ENCODE results near the gene KRTAP4-12. TPM values are rescaled to one million over a fixed set of nuclear protein-coding genes. Genes with fewer than 3 reads are reported as not detected.
"Not testable (repeated sequence)": the region's sequence is repeated elsewhere in the genome, so short reads cannot be mapped to it uniquely, and the experiment has no call there.

KRTAP4-12 gene
- total RNA-seq, 1 donor: not detected

DNA sequence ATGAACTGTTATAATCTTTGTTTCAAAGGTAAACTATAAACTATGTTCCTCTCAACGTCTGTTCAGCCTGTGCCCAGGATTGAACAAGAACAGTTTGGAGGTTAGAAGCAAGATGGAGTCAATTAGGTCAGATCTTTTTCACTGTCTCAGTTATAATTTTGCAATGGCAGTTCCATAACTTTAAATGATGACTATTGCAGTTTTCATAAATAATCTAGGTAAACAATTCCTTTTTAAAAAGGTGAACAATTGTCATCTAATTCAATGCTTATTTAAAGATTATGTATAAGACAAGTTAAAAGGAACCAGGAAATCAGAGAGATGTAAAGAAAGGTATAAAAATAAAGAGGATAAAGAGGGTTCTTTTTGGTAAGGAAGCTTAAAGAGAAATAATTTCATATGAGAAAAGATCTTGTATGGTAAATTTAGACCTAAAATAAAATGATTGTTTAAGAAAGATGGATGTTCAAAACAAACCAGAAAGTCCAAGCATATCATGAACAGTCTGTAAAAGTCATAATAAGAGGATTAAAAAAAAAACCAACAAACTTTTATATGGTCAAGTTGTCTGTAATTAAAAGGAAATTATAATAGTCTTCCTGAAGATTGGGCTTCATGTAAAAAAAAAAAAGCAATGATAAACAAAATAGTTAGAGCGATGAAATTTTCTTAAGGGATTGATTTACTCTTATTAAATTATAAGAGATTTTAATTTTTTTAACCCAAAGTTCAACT, 12.7 kb downstream of the KRTAP4-12 start:
- no peak for DNase-seq (ENCODE audit: low read depth)
- TF ChIP-seq CTCF (IDR thresholded peaks at IDR 0.05; ENCODE audit: insufficient read depth, low read length): no peak
- H3K4me3 ChIP-seq (ENCODE audit: low read depth, low read length): no peak overlapping the region

GRCh38 chr17:41108728-41109386, 15.1 kb downstream of the KRTAP4-12 start:
- H3K4me3 ChIP-seq (ENCODE audit: low read depth, low read length): not testable (repeated sequence)

DNA sequence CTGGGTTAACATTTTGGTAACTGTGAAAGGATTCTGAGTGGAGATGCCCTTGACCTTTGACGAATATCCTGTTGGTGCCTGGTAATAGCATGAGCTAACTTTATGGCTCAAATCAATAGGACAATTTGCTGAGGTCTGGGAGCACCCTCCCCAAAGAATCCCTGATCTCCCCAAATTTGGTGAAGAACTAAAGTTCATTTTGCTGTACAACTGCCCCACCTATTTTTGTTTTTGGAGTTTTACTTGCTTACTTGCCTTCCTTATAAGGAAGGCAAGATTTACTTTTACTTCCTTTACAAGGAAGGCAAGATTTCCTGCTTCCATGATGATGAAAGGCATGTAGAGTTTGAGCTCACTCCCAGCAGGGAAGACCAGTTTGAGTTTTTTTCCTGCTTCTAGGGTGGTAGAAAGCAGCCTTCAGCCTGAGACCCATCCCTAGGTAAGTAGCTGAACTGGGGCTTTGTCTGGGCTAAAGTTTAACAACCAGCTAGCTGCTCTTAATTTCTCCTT, 16.0 kb downstream of the KRTAP4-12 start:
- no peak overlapping the region for H3K4me3 ChIP-seq (ENCODE audit: low read depth, low read length)
- DNase-seq (ENCODE audit: low read depth): peak; percentile 11
- TF ChIP-seq CTCF (IDR thresholded peaks at IDR 0.05; ENCODE audit: insufficient read depth, low read length): no peak

More at GRCh38 chr17:41108728-41109386, 15.1 kb downstream of the KRTAP4-12 start:
- not testable (repeated sequence) for DNase-seq (ENCODE audit: low read depth)

DNA sequence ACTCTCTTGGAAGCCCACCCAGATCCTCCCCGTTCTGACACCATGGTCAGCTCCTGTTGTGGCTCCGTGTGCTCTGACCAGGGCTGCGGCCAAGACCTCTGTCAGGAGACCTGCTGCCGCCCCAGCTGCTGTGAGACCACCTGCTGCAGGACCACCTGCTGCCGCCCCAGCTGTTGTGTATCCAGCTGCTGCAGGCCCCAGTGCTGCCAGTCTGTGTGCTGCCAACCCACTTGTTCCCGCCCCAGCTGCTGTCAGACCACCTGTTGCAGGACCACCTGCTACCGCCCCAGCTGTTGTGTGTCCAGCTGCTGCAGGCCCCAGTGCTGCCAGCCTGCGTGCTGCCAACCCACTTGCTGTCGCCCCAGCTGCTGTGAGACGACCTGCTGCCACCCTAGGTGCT, 18.6 kb downstream of the KRTAP4-12 start, which contains the start of gene KRTAP4-9:
Gene KRTAP4-9, plus strand, starts transcription at position 43 of the 400 bp plus-strand sequence. Its CDS starts 0 bp downstream, at position 43.
- H3K4me3 ChIP-seq (ENCODE audit: low read depth, low read length); DNase-seq (ENCODE audit: low read depth): not testable (repeated sequence)

DNA sequence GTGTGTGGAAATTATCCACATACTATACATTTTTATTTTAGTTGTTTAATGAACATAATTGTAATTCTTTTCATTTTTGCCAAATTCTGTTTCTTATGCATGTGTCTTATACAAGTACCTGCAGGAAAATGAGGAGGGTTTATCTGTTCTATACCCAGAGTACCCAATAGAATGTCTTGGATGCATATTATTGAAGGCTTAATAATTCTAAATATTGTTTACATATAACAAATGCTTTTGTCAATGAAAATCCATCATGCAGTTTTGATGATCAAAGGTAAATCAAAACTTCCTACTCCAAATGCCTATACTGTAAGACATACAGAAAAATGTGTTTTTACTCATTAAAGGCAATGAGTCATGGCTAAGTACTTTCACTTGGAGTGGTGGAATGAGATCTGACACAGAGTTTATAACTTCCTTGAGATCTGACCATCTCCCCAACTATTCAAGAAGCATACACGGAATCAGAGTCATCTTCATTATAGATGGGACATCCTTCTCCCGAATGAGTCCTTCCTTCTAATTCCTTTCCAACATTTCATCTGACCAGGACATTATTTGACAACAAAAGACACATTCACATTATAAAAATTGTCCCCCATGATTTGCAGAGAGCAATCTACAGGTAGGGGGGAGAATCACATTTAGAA, 19.5 kb downstream of the KRTAP4-12 start:
- not testable (repeated sequence) for DNase-seq (ENCODE audit: low read depth); H3K4me3 ChIP-seq (ENCODE audit: low read depth, low read length)

- DNase-seq (ENCODE audit: low read depth): no peak
- no peak overlapping the region for H3K4me3 ChIP-seq (ENCODE audit: low read depth, low read length)
- TF ChIP-seq CTCF (IDR thresholded peaks at IDR 0.05; ENCODE audit: insufficient read depth, low read length): no peak
Measured at GRCh38 chr17:41103896-41104295, 20.1 kb downstream of the KRTAP4-12 start.

GRCh38 chr17:41101586-41102259, 22.3 kb downstream of the KRTAP4-12 start, which contains the start of gene KRTAP4-16:
TSS of gene KRTAP4-16 (minus strand) at chr17:41102209. CDS start at chr17:41102209, 0 bp downstream.
- DNase-seq (ENCODE audit: low read depth): no peak
- no peak within 1 kb of the TSS for H3K4me3 ChIP-seq (ENCODE audit: low read depth, low read length)
- TF ChIP-seq CTCF (IDR thresholded peaks at IDR 0.05; ENCODE audit: insufficient read depth, low read length): no peak

DNA sequence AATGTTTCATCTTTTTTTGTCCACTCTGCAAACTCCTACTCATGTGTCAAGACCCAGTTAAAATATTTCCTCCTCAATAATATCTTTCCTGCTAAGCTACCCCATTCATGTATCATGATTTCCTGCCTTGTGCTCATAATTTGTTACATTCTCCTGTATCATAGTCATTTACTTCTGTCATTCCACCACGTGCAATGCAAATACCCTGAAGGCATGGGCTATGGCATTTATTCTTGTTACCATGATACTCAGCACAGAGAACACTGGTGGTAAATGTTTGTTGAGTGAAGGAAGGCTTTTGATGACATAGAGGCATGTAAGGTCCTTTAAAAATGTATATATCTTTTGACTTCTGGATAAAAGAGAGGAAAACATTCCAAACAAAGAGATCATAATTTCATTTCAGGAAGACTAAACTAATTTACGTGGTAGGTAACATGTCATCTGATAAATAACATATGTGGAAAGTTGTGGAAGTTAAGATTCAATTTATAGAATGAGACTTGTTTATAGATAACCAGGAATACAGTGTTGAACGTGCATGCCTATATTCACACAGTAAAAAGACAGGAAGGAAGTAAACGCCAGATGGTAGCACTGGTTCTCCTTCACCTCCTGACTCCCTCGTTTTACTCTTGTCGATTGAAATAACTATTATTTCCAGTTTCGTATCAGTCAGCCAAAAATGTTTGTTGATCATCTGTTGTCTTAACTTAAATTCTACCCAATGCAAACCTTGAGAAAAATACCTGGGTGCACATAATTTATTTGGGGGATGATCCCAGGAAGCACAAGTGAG, 24.1 kb downstream of the KRTAP4-12 start:
- DNase-seq (ENCODE audit: low read depth): peak; percentile 28
- H3K4me3 ChIP-seq (ENCODE audit: low read depth, low read length): not testable (repeated sequence)
